MCF 10A (cell line): ENCODE measurements around the gene ZBTB40. TPM values are rescaled to one million over a fixed set of nuclear protein-coding genes. Genes with fewer than 3 reads are reported as not detected.

ENCODE experiments used
- BruUV-seq: library from RNA; stranded (reverse); fragments of 400-500 nt; replicated peaks from 2 replicates; lab custom pipeline; 2021; lab: Mats Ljungman, UMichigan
- CTCF ChIA-PET: fragments of 300-600 bp; sonication (Branson Sonifier 250); formaldehyde crosslinking; extraction: SDS; loops from one replicate; lab custom pipeline; 2021; ENCODE audit warnings: antibody characterized with exemption, inconsistent platforms; lab: Yijun Ruan, JAX
- POLR2A ChIA-PET: fragments of 300-600, 350-650 bp; sonication (Branson Sonifier 250); formaldehyde crosslinking; extraction: SDS; loops from one replicate; lab custom pipeline; 2020; ENCODE audit warnings: antibody characterized with exemption, inconsistent platforms; lab: Yijun Ruan, JAX
- DNase-seq: peaks from one replicate; pipeline ENCODE4 v3.0.0-alpha.2; 2018; ENCODE audit not compliant: unreplicated experiment
- H3K27ac Mint-ChIP-seq: one replicate; pipeline ENCODE4 v1.8.0; 2022; ENCODE audit warnings: mild to moderate bottlenecking, low read depth, mixed read lengths; ENCODE audit not compliant: unreplicated experiment
- H3K27me3 Mint-ChIP-seq: one replicate; pipeline ENCODE4 v1.8.0; 2022; ENCODE audit warnings: mixed read lengths; ENCODE audit not compliant: insufficient read depth, unreplicated experiment
- H3K36me3 Mint-ChIP-seq: one replicate; pipeline ENCODE4 v1.8.0; 2022; ENCODE audit warnings: mild to moderate bottlenecking, moderate library complexity, mixed read lengths; ENCODE audit not compliant: insufficient read depth, unreplicated experiment
- H3K4me1 Mint-ChIP-seq: one replicate; pipeline ENCODE4 v1.8.0; 2022; ENCODE audit warnings: mixed read lengths; ENCODE audit not compliant: insufficient read depth, unreplicated experiment
- H3K4me3 Mint-ChIP-seq: one replicate; pipeline ENCODE4 v1.8.0; 2022; ENCODE audit warnings: mild to moderate bottlenecking, moderate library complexity, mixed read lengths; ENCODE audit not compliant: unreplicated experiment
- H3K9me3 Mint-ChIP-seq: one replicate; pipeline ENCODE4 v1.8.0; 2022; ENCODE audit warnings: mixed read lengths; ENCODE audit not compliant: unreplicated experiment
- CTCF ChIP-seq: fragments of 200-600 bp; IDR thresholded peaks from one replicate; pipeline ENCODE4 v1.8.0; 2022; ENCODE audit warnings: antibody characterized with exemption, mild to moderate bottlenecking; ENCODE audit not compliant: unreplicated experiment
- intact Hi-C: fragments of 100-400 bp; cut with micrococcal nuclease; formaldehyde crosslinking; loops from 2 replicates; pipeline ENCODE4 v1.14.1; 2022
- total RNA-seq: library from RNA; stranded (reverse); gene quantifications from 2 replicates; pipeline ENCODE4 v1.2.3, GENCODE V29; 2022

ZBTB40 gene
- total RNA-seq, 1 experiment from 2014 or later: 20.4 TPM

DNA sequence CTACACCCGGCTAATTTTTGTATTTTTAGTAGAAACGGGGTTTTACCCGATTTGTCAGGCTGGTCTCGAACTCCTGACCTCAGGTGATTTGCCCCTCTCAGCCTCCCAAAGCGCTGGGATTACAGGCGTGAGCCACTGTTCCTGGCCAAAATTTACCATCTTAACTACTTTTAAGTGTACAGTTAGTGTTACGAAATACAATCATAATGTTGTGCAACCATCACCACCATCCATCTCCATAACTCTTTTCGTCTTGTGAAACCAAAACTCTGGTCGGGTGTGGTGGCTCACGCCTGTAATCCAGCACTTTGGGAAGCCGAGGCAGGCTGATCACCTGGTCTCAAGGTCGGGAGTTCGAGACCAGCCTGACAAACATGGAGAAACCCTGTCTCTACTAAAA lies 14.1 kb upstream of the ZBTB40 start:
- H3K4me3 Mint-ChIP-seq: no peak overlapping the region
- H3K9me3 Mint-ChIP-seq: peaks cover 22% of the 10 kb centered on the region
- peaks cover 32% of the 10 kb centered on the region for H3K27me3 Mint-ChIP-seq
- H3K36me3 Mint-ChIP-seq: no peaks in the 10 kb centered on the region
- no TSS peak for BruUV-seq
- TF ChIP-seq CTCF: no peak
- intact Hi-C loops: no loop called here
- CTCF ChIA-PET: no interaction called here
- H3K27ac Mint-ChIP-seq: no peak overlapping the region
- peak; percentile 30 for DNase-seq
- no peaks in the 10 kb centered on the region for H3K4me1 Mint-ChIP-seq
- POLR2A ChIA-PET: no interaction called here

DNA sequence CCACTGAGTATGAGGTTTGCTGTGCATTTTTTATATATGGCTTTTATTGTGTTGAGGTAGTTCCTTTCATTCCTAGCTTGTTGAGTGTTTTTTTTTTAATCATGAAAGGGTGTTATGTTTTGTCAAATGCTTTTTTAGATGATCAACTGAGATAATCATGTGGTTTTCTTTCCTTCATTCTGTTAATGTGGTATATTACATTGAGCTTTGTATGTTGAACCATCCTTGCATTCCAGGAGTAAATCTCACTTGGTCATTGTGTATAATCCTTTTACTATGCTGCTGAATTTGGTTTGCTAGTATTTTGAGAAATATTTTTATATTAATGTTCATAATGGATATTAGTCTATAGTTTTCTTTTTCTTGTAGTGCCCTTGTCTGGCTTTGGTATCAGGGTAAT lies 11.1 kb upstream of the ZBTB40 start:
- no peak overlapping the region for H3K27ac Mint-ChIP-seq
- peaks cover 22% of the 10 kb centered on the region for H3K9me3 Mint-ChIP-seq
- no peaks in the 10 kb centered on the region for H3K36me3 Mint-ChIP-seq
- no peaks in the 10 kb centered on the region for H3K4me1 Mint-ChIP-seq
- no peak for TF ChIP-seq CTCF
- no peak for DNase-seq
- intact Hi-C loops: no loop called here
- no peak overlapping the region for H3K4me3 Mint-ChIP-seq
- ChIA-PET CTCF (interaction anchor here (1.2 to 1.4 kb wide), 2 partner anchors 20 to 202 kb away, joined by 4 to 6 read pairs; no protein-coding TSS in a partner anchor), POLR2A (no interaction called here)
- BruUV-seq: no TSS peak
- peaks cover 14% of the 10 kb centered on the region for H3K27me3 Mint-ChIP-seq

GRCh38 chr1:22442212-22442894 lies 9.3 kb upstream of the ZBTB40 start:
- H3K9me3 Mint-ChIP-seq: peaks cover 22% of the 10 kb centered on the region
- intact Hi-C loops: no loop called here
- no peak for DNase-seq
- no peaks in the 10 kb centered on the region for H3K4me1 Mint-ChIP-seq
- ChIA-PET POLR2A (interaction anchor here (0.6 kb wide), 1 partner anchor 189 kb away, joined by 4 read pairs; no protein-coding TSS in a partner anchor), CTCF (no interaction called here)
- BruUV-seq: no TSS peak
- H3K27me3 Mint-ChIP-seq: peaks cover 11% of the 10 kb centered on the region
- no peak overlapping the region for H3K27ac Mint-ChIP-seq
- TF ChIP-seq CTCF: no peak
- no peak overlapping the region for H3K4me3 Mint-ChIP-seq
- no peaks in the 10 kb centered on the region for H3K36me3 Mint-ChIP-seq

DNA sequence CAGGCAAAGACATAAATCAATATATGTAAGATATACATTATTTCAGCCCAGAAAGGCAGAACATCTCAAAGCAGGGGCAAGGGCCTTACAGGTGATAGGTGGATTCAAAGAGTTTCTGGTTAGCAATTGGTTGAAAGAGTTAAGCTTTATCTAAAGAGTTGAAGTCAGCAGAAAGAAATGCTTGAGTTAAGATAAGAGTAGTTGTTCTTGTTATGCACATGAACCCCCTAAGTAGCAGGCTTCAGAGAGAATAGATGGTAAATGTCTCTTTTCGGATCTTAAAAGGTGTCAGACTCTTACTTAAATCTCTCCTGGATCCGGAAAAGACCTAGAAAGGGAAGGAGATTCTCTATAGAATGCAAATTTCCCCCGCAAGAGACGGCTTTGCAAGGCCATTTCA lies 8.3 kb upstream of the ZBTB40 start:
- ChIA-PET CTCF (interaction anchor here (0.6 kb wide), 1 partner anchor 12 kb away, joined by 3 read pairs; no protein-coding TSS in a partner anchor), POLR2A (no interaction called here)
- Mint-ChIP-seq H3K27me3 (peaks cover 11% of the 10 kb centered on the region), H3K36me3 (no peaks in the 10 kb centered on the region), H3K9me3 (peaks cover 22% of the 10 kb centered on the region), H3K4me1 (no peaks in the 10 kb centered on the region), H3K27ac (no peak overlapping the region), H3K4me3 (no peak overlapping the region)
- DNase-seq: no peak
- BruUV-seq: no TSS peak
- no peak for TF ChIP-seq CTCF
- intact Hi-C loops: no loop called here
